ENCODE results near the gene GRIA3. TPM values are rescaled to one million over a fixed set of nuclear protein-coding genes. Genes with fewer than 3 reads are reported as not detected.

The GRIA3 gene
- total RNA-seq, 1 experiment from 2014 or later: 1.4 TPM

DNA sequence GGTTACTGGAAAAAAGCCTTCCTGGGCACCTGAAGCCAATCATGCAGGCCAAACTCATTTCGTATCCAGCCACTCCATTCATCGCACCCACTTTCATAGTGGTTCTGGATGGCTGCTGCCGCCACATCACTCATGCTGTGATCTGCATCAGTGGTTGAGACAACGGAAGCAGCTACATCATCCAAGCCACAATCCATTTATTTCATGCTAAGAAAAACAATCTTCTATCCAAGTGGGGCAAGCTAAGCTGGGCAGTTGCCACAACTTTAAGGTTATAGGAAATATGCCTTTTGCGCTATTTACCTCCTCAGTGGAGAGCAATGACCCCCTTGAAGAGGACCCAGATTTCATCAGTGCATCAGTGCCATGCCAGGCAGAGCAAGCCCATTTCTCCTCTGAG, 124.6 kb downstream of the GRIA3 start:
- Histone ChIP-seq H3K27ac (ENCODE audit: insufficient read length, low read depth, low read length) (no peak overlapping the region), H3K79me2 (ENCODE audit: insufficient read depth, low read length) (no peaks in the 10 kb centered on the region), H3K9me3 (ENCODE audit: control insufficient read depth, low read depth, low read length) (peaks cover 54% of the 10 kb centered on the region), H3T11ph (ENCODE audit: low read length) (no peak overlapping the region), H3K23ac (ENCODE audit: insufficient read length, low read depth, low read length) (no peak overlapping the region), H3K18ac (ENCODE audit: insufficient read length, low read depth, low read length) (no peak overlapping the region), H3K14ac (ENCODE audit: insufficient read depth, low read length) (no peak overlapping the region), H3K56ac (ENCODE audit: insufficient read length, low read depth, low read length) (no peak overlapping the region), H3K4ac (ENCODE audit: low read depth, low read length) (no peak overlapping the region), H3K23me2 (ENCODE audit: insufficient read length, low read depth, low read length, poor library complexity, severe bottlenecking) (no peaks in the 10 kb centered on the region), H2AFZ (ENCODE audit: low read length) (no peak overlapping the region), H2BK5ac (ENCODE audit: insufficient read length, low read length) (no peak overlapping the region), H3K9ac (ENCODE audit: extremely low read depth, insufficient read length, low read length) (no peak overlapping the region), H2BK120ac (ENCODE audit: low read depth, low read length, poor library complexity, severe bottlenecking) (no peak overlapping the region), H3K4me1 (ENCODE audit: insufficient read depth, low read length) (no peaks in the 10 kb centered on the region), H4K91ac (ENCODE audit: insufficient read length, low read depth, low read length) (no peak overlapping the region), H4K5ac (ENCODE audit: insufficient read length, low read depth, low read length) (no peak overlapping the region), H2BK20ac (ENCODE audit: low read depth, low read length, poor library complexity, severe bottlenecking) (no peak overlapping the region), H2AK5ac (ENCODE audit: insufficient read length, low read length) (no peak overlapping the region), H3K27me3 (ENCODE audit: insufficient read depth, low read length) (no peaks in the 10 kb centered on the region), H2BK15ac (ENCODE audit: low read depth, low read length) (no peak overlapping the region), H4K8ac (replicated peaks; ENCODE audit: insufficient read length, low read depth, low read length) (no peak overlapping the region), H2BK12ac (ENCODE audit: insufficient read length, low read depth, low read length) (no peak overlapping the region), H3K79me1 (ENCODE audit: insufficient read depth, low read depth, low read length, poor library complexity, severe bottlenecking) (no peaks in the 10 kb centered on the region), H3K4me2 (ENCODE audit: insufficient read depth, insufficient read length, low read length) (no peak overlapping the region), H4K20me1 (ENCODE audit: control insufficient read depth, insufficient read depth, insufficient read length) (no peaks in the 10 kb centered on the region)
- Mint-ChIP-seq H3K4me3 (no peak overlapping the region), H3K4me1 (no peaks in the 10 kb centered on the region), H3K27ac (no peak overlapping the region), H3K27me3 (ENCODE audit: low read depth) (no peaks in the 10 kb centered on the region; the same call in 1 of the 2 replicates), H3K9me3 (peaks cover 0 to 57% of the 10 kb centered on the region in 2 experiments; a peak in 3 of 5 replicates), H3K36me3 (ENCODE audit: insufficient read depth in 1 of 3, low read depth in 3 of 3) (no peaks in the 10 kb centered on the region)
- no CpG with 5 or more reads among the region's 5 CpGs for WGBS (ENCODE audit: extremely low coverage, insufficient read length, low lambda C conversion rate)
- TF ChIP-seq, protein P1, sequence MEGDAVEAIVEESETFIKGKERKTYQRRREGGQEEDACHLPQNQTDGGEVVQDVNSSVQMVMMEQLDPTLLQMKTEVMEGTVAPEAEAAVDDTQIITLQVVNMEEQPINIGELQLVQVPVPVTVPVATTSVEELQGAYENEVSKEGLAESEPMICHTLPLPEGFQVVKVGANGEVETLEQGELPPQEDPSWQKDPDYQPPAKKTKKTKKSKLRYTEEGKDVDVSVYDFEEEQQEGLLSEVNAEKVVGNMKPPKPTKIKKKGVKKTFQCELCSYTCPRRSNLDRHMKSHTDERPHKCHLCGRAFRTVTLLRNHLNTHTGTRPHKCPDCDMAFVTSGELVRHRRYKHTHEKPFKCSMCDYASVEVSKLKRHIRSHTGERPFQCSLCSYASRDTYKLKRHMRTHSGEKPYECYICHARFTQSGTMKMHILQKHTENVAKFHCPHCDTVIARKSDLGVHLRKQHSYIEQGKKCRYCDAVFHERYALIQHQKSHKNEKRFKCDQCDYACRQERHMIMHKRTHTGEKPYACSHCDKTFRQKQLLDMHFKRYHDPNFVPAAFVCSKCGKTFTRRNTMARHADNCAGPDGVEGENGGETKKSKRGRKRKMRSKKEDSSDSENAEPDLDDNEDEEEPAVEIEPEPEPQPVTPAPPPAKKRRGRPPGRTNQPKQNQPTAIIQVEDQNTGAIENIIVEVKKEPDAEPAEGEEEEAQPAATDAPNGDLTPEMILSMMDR (conservative IDR thresholded peaks at IDR 0.05): no peak
- no peak for DNase-seq

Measured in H9 (cell line).